T-cell (primary cell): ENCODE measurements around the gene PLK5. TPM values are rescaled to one million over a fixed set of nuclear protein-coding genes. Genes with fewer than 3 reads are reported as not detected.

Experiments
- ATAC-seq, 4 experiments: fragments of 200-7000 bp in 3 of 4; fragments of 150-1000 bp in 1 of 4; cut with Tn5 transposase; replicated peaks in 1 of 4; 1 replicate in 3 of 4; 2 replicates in 1 of 4; pipeline ENCODE4 v1.10.0; 2021; ENCODE audit warnings: moderate library complexity in 3 of 4, mild to moderate bottlenecking in 2 of 4, moderate number of reproducible peaks in 1 of 4
- CTCF ChIA-PET, 2 donors: fragments of 300-600 bp; sonication (Branson Sonifier 250); formaldehyde crosslinking; loops; one replicate each; lab custom pipeline; 2022; ENCODE audit warnings: antibody characterized with exemption in 2 of 2; lab: Charles Lee
- POLR2A ChIA-PET, 2 donors: fragments of 300-600 bp; sonication (Branson Sonifier 250); formaldehyde crosslinking; loops; one replicate each; lab custom pipeline; 2022; ENCODE audit warnings: antibody characterized with exemption in 2 of 2; lab: Charles Lee
- DNase-seq, 35 experiments: peaks; one replicate each; pipeline versions ENCODE4 v3.0.0 to v3.0.0-alpha.2; 2013 to 2023
- H3K27ac ChIP-seq: one replicate; pipeline ENCODE4 v1.5.1; 2013; ENCODE audit warnings: low read length
- H3K27me3 ChIP-seq, 2 experiments: replicated peaks in 1 of 2; 1 replicate in 1 of 2; 2 replicates in 1 of 2; pipeline versions ENCODE4 v1.6.1 to v1.7.0; 2013; ENCODE audit warnings: low read length in 1 of 2, mixed read lengths in 1 of 2; ENCODE audit not compliant: control insufficient read depth in 2 of 2, insufficient read depth in 2 of 2; ENCODE audit errors: extremely low read depth in 1 of 2
- H3K36me3 ChIP-seq, 2 donors: 1 replicate in 1 of 2; 2 replicates in 1 of 2; pipeline versions ENCODE4 v1.6.1 to v1.7.0; 2013; ENCODE audit warnings: low read length in 1 of 2; ENCODE audit not compliant: control insufficient read depth in 2 of 2, insufficient read depth in 1 of 2; ENCODE audit errors: extremely low read depth in 1 of 2
- H3K4me1 ChIP-seq, 2 experiments: 1 replicate in 1 of 2; 2 replicates in 1 of 2; pipeline versions ENCODE4 v1.6.1 to v1.7.0; 2013; ENCODE audit warnings: low read length in 2 of 2, mixed read lengths in 1 of 2; ENCODE audit not compliant: insufficient read depth in 2 of 2, control insufficient read depth in 1 of 2; ENCODE audit errors: extremely low read depth in 1 of 2
- H3K4me3 ChIP-seq, 2 donors: 1 replicate in 1 of 2; 2 replicates in 1 of 2; pipeline versions ENCODE4 v1.5.1 to v1.7.0; 2013; ENCODE audit warnings: mild to moderate bottlenecking in 2 of 2, low read length in 1 of 2, moderate library complexity in 1 of 2; ENCODE audit not compliant: control insufficient read depth in 1 of 2; ENCODE audit errors: extremely low read depth in 1 of 2
- H3K9me3 ChIP-seq: 2 replicates; pipeline ENCODE4 v1.7.0; 2013
- H3K27ac Mint-ChIP-seq, 2 donors: one replicate each; pipeline ENCODE4 v1.8.0; 2020 to 2021; ENCODE audit warnings: mild to moderate bottlenecking in 2 of 2, mixed read lengths in 2 of 2
- H3K27me3 Mint-ChIP-seq, 2 donors: one replicate each; pipeline ENCODE4 v1.8.0; 2021 to 2022; ENCODE audit warnings: mixed read lengths in 2 of 2
- H3K36me3 Mint-ChIP-seq: one replicate; pipeline ENCODE4 v1.8.0; 2021; ENCODE audit warnings: mixed read lengths
- H3K4me1 Mint-ChIP-seq, 3 donors: one replicate each; pipeline ENCODE4 v1.8.0; 2020 to 2022; ENCODE audit warnings: mixed read lengths in 3 of 3, mild to moderate bottlenecking in 1 of 3
- H3K4me3 Mint-ChIP-seq, 3 donors: one replicate each; pipeline ENCODE4 v1.8.0; 2020 to 2022; ENCODE audit warnings: mild to moderate bottlenecking in 3 of 3, mixed read lengths in 3 of 3, moderate library complexity in 3 of 3
- H3K9me3 Mint-ChIP-seq, 3 donors: one replicate each; pipeline ENCODE4 v1.8.0; 2020 to 2022; ENCODE audit warnings: mixed read lengths in 3 of 3
- WGBS: methylation state at CpG from one replicate; pipeline ENCODE4 v1.1.5; 2013; ENCODE audit warnings: missing lambda C conversion rate; ENCODE audit not compliant: insufficient coverage; 5-methylcytosine and 5-hydroxymethylcytosine counted together
- total RNA-seq, 35 experiments: library from RNA in 6 of 35; stranded (reverse) in 6 of 35; fragments of 120-200 nt in 1 of 35; gene quantifications; one replicate each; pipeline versions ENCODE4 v1.2.1 to v1.2.4 and lab custom pipeline; 2013 to 2026

Gene PLK5
- total RNA-seq, 5 donors from 2014 or later (not counting 1 experiment from before 2014, with no cell fraction given), result not detected

DNA sequence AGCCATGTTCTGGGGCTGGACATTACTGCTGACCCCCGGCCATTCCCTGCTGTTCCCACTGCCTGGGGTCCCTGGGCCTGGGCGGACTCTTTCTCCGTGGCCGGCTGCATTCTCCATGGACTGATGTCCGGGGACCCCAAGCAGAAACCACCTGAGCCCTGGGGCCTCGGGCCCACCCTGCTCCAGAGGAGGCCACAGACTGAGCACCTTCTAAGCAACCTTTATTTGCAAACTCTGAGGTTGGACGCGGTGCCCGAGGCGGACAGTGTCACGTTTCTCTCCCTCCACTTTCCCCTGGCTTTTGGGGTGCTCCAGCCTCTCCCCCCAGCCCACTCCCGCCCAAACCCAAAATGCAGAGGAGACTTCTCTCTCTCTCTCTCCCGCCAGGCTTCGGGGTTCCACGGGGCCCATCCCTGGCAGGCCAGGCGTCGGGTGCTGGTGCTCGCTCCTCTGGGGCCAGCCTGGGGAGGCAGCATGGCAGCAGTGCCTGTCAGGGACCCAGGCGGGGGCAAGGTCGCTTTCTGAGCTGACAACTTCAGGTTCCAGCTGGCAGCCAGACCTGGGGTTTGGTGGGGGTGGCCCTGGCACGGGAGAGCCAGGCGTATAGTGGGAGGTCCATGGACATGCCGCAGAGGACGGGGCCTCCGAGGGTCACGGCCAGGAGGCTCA, 42.5 kb upstream of the PLK5 start:
- CTCF ChIA-PET, result no interaction called here
- Mint-ChIP-seq H3K4me1 (peaks cover 11 to 20% (median 19%) of the 10 kb centered on the region in 3 donors), H3K4me3 (no peak overlapping the region), H3K36me3 (no peaks in the 10 kb centered on the region), H3K9me3 (no peaks in the 10 kb centered on the region), H3K27me3 (no peaks in the 10 kb centered on the region), H3K27ac (no peak overlapping the region)
- no peak overlapping the region for H3K27ac ChIP-seq
- POLR2A ChIA-PET, result no interaction called here
- peaks cover 0 to 4% of the 10 kb centered on the region in 2 donors for H3K36me3 ChIP-seq
- ATAC-seq (no peak), DNase-seq (no peak)
- H3K4me3 ChIP-seq, result no peak overlapping the region
- H3K4me1 ChIP-seq, result peaks cover 4 to 26% of the 10 kb centered on the region in 2 experiments
- H3K9me3 ChIP-seq, result no peaks in the 10 kb centered on the region
- 89% methylated on average over 26 of the region's 26 CpGs for WGBS
- H3K27me3 ChIP-seq, result no peaks in the 10 kb centered on the region

DNA sequence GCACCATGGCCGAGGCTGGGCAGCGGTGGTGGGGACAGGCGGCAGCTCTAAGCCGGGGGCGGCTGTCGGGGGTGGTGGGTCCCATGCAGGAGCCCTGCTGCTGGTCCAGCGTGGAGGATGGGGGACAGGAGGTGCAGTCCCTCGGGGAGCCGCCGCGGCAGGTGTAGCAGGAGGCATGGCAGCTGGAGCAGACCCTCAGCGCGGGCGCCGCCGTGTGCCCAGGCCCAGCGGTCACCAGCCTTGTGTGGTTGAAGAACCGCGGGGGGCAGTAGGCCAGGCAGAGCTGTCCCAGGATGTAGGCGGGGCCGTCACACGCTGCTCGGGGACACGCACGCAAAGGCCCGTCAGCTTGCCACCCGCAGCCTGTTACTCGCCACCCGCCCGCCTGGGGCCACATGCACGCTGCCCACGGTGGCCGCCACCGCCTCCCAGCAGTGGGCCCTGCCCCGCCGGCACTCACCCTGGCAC, 42.0 kb upstream of the PLK5 start:
- DNase-seq (no peak), ATAC-seq (no peak)
- Histone ChIP-seq H3K36me3 (no peaks in the 10 kb centered on the region), H3K4me3 (no peak overlapping the region), H3K9me3 (no peaks in the 10 kb centered on the region), H3K4me1 (peaks cover 4 to 23% of the 10 kb centered on the region in 2 experiments), H3K27me3 (no peaks in the 10 kb centered on the region), H3K27ac (no peak overlapping the region)
- Mint-ChIP-seq H3K9me3 (no peaks in the 10 kb centered on the region), H3K27me3 (no peaks in the 10 kb centered on the region), H3K4me1 (peaks cover 10 to 20% (median 16%) of the 10 kb centered on the region in 3 donors), H3K36me3 (no peaks in the 10 kb centered on the region), H3K27ac (no peak overlapping the region), H3K4me3 (no peak overlapping the region)
- WGBS, result 92% methylated on average over 34 of the region's 36 CpGs
- CTCF ChIA-PET, result no interaction called here
- POLR2A ChIA-PET, result no interaction called here

DNA sequence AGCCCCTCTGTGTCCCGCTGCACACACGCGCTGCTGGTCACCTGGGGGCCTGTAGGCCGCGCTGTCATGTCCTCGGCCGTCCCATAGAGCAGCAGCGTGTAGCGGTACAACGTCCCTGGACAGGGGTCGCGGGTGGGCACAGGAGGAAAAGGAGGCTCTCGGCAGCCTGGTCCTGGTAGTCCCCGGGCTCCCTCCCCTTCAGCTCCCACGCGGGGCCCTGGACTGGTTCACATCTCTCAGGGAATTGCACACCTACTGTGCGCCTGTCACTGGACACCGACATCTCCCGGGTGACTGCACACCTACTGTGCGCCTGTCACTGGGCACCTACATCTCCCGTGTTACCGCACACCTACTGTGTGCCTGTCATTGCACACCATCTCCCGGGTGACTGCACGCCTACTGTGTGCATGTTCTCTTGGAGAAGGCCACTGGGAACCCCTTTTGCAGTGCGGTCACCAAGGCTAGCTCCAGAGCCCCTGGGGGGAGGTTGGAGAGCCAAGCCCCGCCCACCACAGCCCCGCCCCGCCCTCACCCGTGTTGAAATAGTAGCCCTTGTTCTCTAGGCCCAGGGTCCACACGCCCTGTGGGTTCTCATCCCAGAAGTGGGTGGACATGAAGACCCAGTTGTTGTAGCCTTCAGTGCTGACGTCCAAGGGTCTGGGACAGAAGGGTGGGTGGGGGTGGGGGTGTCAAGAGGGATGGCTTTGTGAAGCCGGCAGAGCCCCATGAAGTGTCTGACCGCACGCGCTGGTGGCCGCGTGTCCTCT, 41.3 kb upstream of the PLK5 start:
- ATAC-seq (no peak), DNase-seq (no peak)
- 91% methylated on average over 28 of the region's 37 CpGs for WGBS
- Histone ChIP-seq H3K9me3 (no peaks in the 10 kb centered on the region), H3K36me3 (no peaks in the 10 kb centered on the region), H3K4me1 (peaks cover 4 to 18% of the 10 kb centered on the region in 2 experiments), H3K4me3 (no peak overlapping the region), H3K27me3 (no peaks in the 10 kb centered on the region), H3K27ac (no peak overlapping the region)
- no peak overlapping the region for H3K4me3 Mint-ChIP-seq
- H3K27me3 Mint-ChIP-seq, result no peaks in the 10 kb centered on the region
- no peaks in the 10 kb centered on the region for H3K9me3 Mint-ChIP-seq
- H3K36me3 Mint-ChIP-seq, result no peaks in the 10 kb centered on the region
- ChIA-PET CTCF (no interaction called here), POLR2A (no interaction called here)
- H3K27ac Mint-ChIP-seq, result no peak overlapping the region
- H3K4me1 Mint-ChIP-seq, result peaks cover 5 to 16% (median 11%) of the 10 kb centered on the region in 3 donors

DNA sequence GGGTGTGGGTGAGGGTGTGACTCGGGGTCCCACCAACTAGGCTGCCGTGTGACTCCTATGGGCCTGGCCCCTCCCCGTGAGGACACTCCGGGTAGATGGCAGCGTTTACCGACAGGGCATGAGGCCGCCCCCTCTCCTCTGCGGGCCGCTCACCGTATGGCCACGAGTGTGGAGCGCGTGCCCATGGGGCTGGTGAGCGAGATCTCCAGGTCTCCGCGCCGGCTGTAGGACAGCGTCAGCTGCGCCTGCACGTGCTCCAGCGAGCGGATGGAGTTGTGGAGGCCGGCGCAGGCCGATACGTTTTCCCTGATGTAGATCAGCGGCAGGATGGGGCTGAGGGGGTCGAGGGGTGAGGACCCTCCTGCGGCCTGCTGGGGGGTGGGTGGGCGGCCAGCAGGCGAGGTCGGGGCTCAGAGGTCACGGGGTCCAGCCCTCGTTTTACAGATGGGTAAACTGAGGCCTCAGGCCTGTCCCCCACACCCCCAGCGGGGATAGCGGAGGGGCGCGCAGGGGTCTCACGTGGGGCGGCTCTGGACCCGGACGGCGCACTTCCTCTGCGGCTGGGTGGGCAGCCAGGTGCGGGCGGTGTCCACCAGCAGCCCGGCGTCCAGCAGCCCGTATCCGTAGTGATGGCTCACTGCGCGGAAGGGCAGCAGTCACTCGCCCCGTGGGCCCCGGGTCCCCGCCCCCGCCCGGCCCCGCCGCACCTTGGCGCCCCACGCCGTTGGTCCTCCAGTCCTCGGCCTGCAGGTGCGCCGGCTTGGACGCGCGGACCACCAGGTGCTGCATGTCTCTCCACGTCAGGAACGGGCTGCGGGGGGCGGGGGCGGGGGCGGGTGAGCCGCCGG, 40.5 kb upstream of the PLK5 start:
- Mint-ChIP-seq H3K27ac (no peak overlapping the region), H3K4me1 (peaks cover 4 to 8% (median 8%) of the 10 kb centered on the region in 3 donors), H3K9me3 (no peaks in the 10 kb centered on the region), H3K27me3 (no peaks in the 10 kb centered on the region), H3K36me3 (no peaks in the 10 kb centered on the region), H3K4me3 (no peak overlapping the region)
- Histone ChIP-seq H3K9me3 (no peaks in the 10 kb centered on the region), H3K36me3 (no peaks in the 10 kb centered on the region), H3K4me3 (no peak overlapping the region), H3K27ac (no peak overlapping the region), H3K27me3 (no peaks in the 10 kb centered on the region), H3K4me1 (peaks cover 3 to 9% of the 10 kb centered on the region in 2 experiments)
- WGBS, result 95% methylated on average over 65 of the region's 77 CpGs
- no peak for DNase-seq
- no peak for ATAC-seq
- POLR2A ChIA-PET, result no interaction called here
- CTCF ChIA-PET, result no interaction called here

DNA sequence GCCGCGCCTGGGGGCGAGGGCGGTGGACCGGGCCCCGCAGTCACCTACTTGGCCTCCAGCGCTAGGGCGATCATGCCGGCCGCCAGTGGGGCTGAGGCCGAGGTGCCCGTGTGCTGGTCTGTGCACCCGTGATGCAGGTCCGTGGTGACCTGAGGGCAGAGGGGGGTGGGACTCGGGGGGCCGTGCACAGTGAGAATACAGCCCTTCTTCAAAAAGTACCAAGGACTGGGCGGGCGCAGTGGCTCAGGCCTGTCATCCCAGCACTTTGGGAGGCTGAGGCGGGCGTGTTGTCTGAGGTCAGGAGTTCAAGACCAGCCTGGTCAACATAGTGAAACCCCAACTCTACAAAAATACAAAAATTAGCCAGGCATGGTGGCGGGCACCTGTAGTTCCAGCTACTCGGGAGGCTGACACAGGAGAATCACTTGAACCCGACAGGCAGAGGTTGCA, 39.9 kb upstream of the PLK5 start:
- Mint-ChIP-seq H3K9me3 (no peaks in the 10 kb centered on the region), H3K4me1 (peaks cover 4 to 6% (median 4%) of the 10 kb centered on the region in 3 donors), H3K27ac (no peak overlapping the region), H3K27me3 (no peaks in the 10 kb centered on the region), H3K36me3 (no peaks in the 10 kb centered on the region), H3K4me3 (no peak overlapping the region)
- DNase-seq (no peak), ATAC-seq (no peak)
- Histone ChIP-seq H3K27ac (no peak overlapping the region), H3K36me3 (no peaks in the 10 kb centered on the region), H3K9me3 (no peaks in the 10 kb centered on the region), H3K4me1 (peaks cover 0 to 6% of the 10 kb centered on the region in 2 experiments), H3K27me3 (no peaks in the 10 kb centered on the region), H3K4me3 (no peak overlapping the region)
- POLR2A ChIA-PET, result no interaction called here
- WGBS, result 93% methylated on average over 22 of the region's 23 CpGs
- CTCF ChIA-PET, result no interaction called here
